LNCaP clone FGC (cell line): ENCODE data around the gene OXNAD1.

Source experiments
- DNase-seq: peaks from one replicate; pipeline ENCODE4 v3.0.0-alpha.2; 2011; ENCODE audit warnings: low read depth
- H3K4me3 ChIP-seq: 2 replicates; pipeline ENCODE4 v1.5.1; 2011; ENCODE audit warnings: mild to moderate bottlenecking, low read depth, low read length, control low read depth
- CTCF ChIP-seq: IDR thresholded peaks from 2 replicates; pipeline ENCODE4 v1.5.1; 2012; ENCODE audit warnings: mild to moderate bottlenecking; ENCODE audit not compliant: control insufficient read depth, insufficient read depth; ENCODE audit errors: extremely low read depth

The OXNAD1 gene

GRCh38 chr3:16252243-16252978 is 12.6 kb upstream of the OXNAD1 start:
- H3K4me3 ChIP-seq = no peak overlapping the region
- no peak for TF ChIP-seq CTCF
- no peak for DNase-seq

- no peak for TF ChIP-seq CTCF
- DNase-seq = no peak
- H3K4me3 ChIP-seq = no peak overlapping the region
Measured at GRCh38 chr3:16252988-16253387, 12.0 kb upstream of the OXNAD1 start.

GRCh38 chr3:16253601-16254000 is 11.4 kb upstream of the OXNAD1 start:
- no peak overlapping the region for H3K4me3 ChIP-seq
- TF ChIP-seq CTCF = no peak
- no peak for DNase-seq

- no peak overlapping the region for H3K4me3 ChIP-seq
- no peak for TF ChIP-seq CTCF
- DNase-seq = no peak
Measured at GRCh38 chr3:16254916-16255315, 10.1 kb upstream of the OXNAD1 start.

- TF ChIP-seq CTCF = no peak
- H3K4me3 ChIP-seq = no peak overlapping the region
Measured at GRCh38 chr3:16255326-16255725, 9.7 kb upstream of the OXNAD1 start.

GRCh38 chr3:16255726-16256125 is 9.3 kb upstream of the OXNAD1 start:
- DNase-seq = no peak
- TF ChIP-seq CTCF = no peak
- H3K4me3 ChIP-seq = no peak overlapping the region

More at GRCh38 chr3:16255326-16255725, 9.7 kb upstream of the OXNAD1 start:
- DNase-seq = no peak

GRCh38 chr3:16257309-16257708 is 7.7 kb upstream of the OXNAD1 start:
- DNase-seq = no peak
- no peak for TF ChIP-seq CTCF
- no peak overlapping the region for H3K4me3 ChIP-seq
